GM21423 (cell line): Measurements from ENCODE around the gene SLC12A2.

Source experiments
- ATAC-seq: cut with Tn5 transposase; IDR thresholded peaks from one replicate; pipeline ENCODE4 v1.9.1; 2021; ENCODE audit warnings: mild to moderate bottlenecking, moderate library complexity; ENCODE audit not compliant: unreplicated experiment

SLC12A2 gene

DNA sequence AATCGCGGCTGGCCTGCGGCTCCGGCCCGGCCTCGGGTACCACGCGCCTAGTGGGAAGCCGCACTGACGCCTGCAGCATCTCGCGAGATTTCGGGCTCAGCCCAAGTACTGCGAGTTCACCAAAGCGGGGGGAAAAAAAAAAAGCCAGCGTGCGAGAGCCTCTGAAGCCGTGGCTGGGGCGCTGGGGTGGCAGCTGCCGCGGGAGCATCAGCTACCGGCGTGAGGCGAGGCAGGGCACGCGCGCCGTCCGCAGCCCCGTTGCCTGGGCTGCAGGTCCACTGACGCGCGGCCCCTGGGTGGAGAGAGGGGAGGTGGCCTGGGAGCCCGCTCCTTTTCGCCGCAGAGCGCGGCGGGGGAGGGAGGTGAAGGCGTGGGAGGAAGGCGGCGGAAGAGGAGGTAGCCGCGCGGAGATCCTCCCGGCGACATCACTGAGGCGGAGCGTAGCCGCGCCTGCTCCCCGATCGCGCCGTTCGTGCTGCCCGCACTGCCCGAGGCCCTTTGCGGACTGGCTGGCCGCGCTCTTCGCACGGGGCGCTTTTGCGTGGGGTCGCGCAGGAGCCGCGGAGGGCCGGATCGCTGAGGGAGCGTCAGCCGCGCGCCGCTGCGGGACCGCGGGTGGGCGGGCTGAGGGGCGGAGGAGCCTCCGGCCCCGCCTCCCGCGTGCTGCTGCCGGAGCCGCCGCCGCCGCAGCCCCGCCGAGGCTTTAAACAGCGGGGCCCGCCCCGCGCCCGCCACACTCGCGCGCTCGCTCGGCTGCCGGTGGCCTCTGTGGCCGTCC, at the start of gene SLC12A2:
Gene SLC12A2 (plus strand): TSS at position 734 of the 778 bp plus-strand sequence. CDS start 189 bp downstream, outside the sequence.
- ATAC-seq, result peak; percentile 59

GRCh38 chr5:128035689-128036088, 47.9 kb upstream of the SLC12A2 start:
- ATAC-seq, result no peak

GRCh38 chr5:128036950-128037349, 46.6 kb upstream of the SLC12A2 start:
- no peak for ATAC-seq

DNA sequence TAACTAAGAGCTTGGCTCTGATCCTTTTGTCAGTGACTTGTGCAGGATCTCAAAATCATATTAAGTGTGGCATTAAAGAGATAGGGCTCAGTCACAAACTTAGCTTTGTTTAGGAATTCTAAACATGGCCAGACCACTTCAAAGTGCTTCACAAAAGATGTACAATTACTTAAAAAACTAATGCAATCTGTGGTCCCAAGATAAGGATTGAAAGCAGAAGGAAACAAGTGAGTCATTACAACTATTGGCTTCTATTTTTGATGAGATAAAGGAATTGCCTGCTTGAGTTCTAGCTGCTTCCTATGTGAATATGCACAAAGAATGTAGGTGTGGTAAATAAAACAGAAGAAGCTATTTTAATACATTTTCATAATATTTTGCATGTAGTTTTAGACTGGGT, 44.9 kb upstream of the SLC12A2 start:
- ATAC-seq, result no peak

GRCh38 chr5:128040927-128041326, 42.6 kb upstream of the SLC12A2 start:
- no peak for ATAC-seq

GRCh38 chr5:128052780-128053179, 30.8 kb upstream of the SLC12A2 start:
- ATAC-seq, result no peak

- ATAC-seq, result no peak
Observed at GRCh38 chr5:128053291-128053954, 30.1 kb upstream of the SLC12A2 start.

DNA sequence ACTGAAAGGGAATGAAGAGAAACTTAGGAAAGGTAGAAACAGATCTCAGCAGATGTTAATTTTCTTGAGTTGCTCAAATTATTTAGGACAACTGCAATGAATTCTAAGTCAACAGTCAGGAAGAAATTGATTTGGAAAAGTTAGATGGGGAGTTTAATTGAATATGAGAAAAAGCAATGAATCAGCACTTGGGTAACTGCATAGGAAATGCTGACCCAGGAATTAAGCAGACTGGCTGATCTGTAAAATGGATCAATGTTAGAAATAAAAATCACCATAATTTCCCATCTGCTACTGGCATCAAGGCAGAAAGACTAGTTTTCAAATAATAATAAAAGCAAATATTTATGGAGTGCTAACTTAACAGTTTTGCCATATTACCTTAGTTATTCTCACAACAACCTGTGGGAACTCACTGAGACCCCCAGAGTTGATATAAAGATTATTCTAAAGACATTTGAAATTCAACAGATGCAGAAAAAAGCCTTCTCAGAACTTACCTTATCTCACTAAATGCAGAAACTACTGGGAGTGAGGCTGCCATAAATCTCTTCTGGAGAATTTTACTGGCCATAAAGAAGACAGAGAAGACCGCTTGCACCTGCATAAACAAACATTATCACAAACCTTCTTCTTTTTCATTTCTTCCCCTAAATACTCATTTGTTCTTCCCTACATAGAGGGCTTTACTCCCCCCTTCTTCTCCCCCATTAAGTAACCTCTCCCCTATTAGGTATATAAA, 22.8 kb upstream of the SLC12A2 start:
- no peak for ATAC-seq

DNA sequence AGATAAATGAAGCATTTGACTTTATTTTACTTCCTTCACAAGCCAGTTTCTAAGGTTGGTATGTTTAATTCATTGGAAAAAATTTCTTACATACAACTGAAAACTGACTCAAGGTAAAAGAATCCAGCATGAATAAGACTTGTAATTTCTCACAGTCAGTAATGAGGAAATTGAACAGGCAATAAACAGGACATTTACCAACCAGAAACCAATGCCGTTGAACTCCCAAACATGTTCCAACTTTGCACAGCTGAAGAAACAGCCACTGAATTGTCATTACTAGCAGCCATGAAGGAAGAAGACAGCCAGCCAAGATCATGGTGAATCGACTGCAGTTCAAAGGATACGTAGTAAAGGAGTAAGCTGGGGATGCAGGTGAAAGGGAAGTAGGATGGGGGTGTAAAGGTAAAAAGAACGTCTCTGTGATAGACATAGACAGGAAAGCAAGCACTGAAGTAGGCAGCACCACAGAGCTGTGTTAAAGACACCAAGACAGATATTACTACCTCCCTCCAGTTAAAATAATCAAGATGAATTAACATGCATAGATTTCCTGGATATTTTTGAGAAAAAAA, 21.3 kb upstream of the SLC12A2 start:
- ATAC-seq, result no peak

- no peak for ATAC-seq
Observed at GRCh38 chr5:128074171-128074570, 9.4 kb upstream of the SLC12A2 start.

DNA sequence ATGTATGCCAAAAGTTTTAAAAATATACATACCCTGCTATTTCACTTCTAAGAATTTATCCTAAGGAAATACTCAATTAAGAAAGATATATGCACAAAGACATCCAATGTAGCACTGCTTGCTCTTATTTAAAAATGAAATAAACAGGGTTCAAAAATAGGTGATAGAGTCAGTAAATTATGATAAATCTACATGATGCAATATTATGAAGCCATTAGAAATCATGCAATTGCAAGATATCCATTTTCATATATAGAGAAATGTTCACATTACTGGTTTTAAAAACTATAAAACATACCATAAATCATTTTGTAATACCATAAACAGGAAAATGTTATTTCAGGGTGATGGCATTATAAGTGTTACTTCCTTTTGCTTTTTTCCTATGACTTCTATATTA, 8.6 kb upstream of the SLC12A2 start:
- ATAC-seq, result no peak

DNA sequence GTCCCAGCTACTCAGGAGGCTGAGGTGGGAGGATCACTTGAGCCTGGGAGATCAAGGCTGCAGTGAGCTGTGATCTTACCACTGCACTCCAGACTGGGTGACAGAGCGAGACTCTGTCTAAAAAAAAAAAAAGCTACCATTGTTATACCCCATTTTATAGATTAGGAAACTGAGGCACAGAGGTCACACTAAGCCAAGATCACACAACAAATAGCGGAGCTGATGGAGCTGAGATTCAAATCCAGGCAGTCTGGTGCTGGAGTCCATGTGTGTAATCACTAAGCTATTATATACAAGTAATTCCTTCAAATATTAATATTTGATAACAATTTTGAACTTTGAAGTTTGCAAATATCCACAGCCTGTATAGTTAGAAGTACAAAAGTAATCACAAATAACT, 6.0 kb upstream of the SLC12A2 start:
- ATAC-seq, result no peak

GRCh38 chr5:128081111-128081851, 2.3 kb upstream of the SLC12A2 start:
- no peak for ATAC-seq

- ATAC-seq, result no peak
Observed at GRCh38 chr5:128082551-128083032, 974 bp upstream of the SLC12A2 start.

- ATAC-seq, result peak; percentile 34
Observed at GRCh38 chr5:128083811-128084227, 253 bp downstream of the SLC12A2 start.

GRCh38 chr5:128084228-128085167, 932 bp downstream of the SLC12A2 start:
- peak; percentile 4 for ATAC-seq

DNA sequence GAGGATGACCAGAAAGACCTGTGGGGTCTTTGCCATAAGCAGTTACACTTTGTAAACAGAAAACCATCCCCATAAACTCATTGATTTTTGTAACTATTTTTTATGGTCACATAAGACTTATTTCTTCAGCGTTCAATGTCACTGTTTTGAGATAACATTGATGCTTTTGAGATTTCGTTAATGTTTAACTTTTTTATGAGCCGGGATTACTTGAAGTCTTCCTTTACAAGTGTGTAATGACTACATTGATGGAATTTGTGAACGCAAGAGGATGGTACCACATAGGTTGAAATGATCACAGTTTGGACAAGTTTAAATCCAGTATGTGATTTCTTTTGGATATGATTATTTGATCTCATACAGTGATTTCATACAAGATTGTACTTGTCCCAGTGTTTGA, 1.8 kb downstream of the SLC12A2 start:
- no peak for ATAC-seq

DNA sequence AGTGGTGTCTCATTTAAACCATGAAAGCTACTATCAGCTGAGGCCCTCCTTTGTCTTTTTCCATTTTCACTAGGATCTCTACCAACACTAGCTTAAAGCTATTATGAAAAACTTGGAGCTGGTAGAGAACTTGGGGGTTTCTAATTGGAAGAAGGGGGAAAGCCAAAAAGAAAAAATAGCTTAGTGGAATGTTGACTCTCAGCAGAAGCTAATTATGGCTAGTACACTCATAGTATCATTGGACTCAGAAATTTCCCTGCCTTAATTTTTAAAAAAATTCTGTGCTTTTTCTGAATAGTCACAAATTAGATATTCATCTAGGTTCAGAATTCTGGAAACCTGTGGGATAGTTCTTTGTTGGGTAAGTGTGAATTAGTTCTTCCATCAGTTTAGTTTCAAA, 8.0 kb downstream of the SLC12A2 start:
- ATAC-seq, result no peak

DNA sequence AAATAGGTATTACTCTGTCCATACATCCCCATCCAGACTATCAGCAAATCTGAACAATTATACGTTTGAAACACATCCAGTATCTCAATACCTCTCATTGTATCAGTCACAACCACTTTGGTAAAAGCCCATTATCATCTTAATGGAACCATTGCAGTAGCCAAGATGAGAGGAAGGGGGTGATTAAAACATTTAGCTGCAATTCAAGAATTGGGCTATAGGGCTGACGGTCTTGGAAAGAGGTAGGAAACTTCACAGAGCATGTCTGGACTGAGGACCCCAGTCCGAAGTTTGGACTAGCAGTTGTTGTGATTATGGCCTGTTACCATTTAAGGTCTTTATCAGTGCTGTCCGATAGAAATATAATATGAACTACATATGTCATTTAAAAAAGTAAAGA, 8.6 kb downstream of the SLC12A2 start:
- ATAC-seq, result no peak
